OCI-LY7 (cell line): Measurements from ENCODE around the gene LRG1.

Experiments used
- CTCF ChIP-seq: fragments of 200-600 bp; sonication (generic); conservative IDR thresholded peaks from 2 replicates; pipeline ENCODE4 v1.5.1; 2014; ENCODE audit warnings: mild to moderate bottlenecking, antibody characterized with exemption, low read length, moderate library complexity, mixed read lengths
- EZH2phosphoT487 ChIP-seq: fragments of 200-600 bp; sonication (generic); IDR thresholded peaks from 2 replicates; pipeline ENCODE4 v1.6.1; 2018; ENCODE audit warnings: low read depth, borderline replicate concordance, mild to moderate bottlenecking, mixed run types, antibody characterized with exemption, low read length, moderate library complexity, mixed read lengths

GRCh38 chr19:4515732-4516131, 24.1 kb downstream of the LRG1 start:
- TF ChIP-seq CTCF (no peak), EZH2phosphoT487 (no peak)
